DND-41 (cell line): ENCODE measurements around the gene PTPRN2.
"Not testable (repeated sequence)": the region's sequence is repeated elsewhere in the genome, so short reads cannot be mapped to it uniquely, and the experiment has no call there.

Experiments
- ATAC-seq: fragments of 200-7000 bp; cut with Tn5 transposase; 3 replicates; pipeline ENCODE4 v1.9.1; 2021; ENCODE audit warnings: low read depth; ENCODE audit not compliant: insufficient read depth
- DNase-seq: peaks from one replicate; pipeline ENCODE4 v3.0.0-alpha.2; 2020
- H2AFZ ChIP-seq: 2 replicates; pipeline ENCODE4 v1.6.0; 2012; ENCODE audit warnings: low read depth, low read length
- H3K27ac ChIP-seq: 2 replicates; pipeline ENCODE4 v1.5.1; 2012; ENCODE audit warnings: low read length, inconsistent platforms
- H3K27me3 ChIP-seq: fragments of 200-600 bp; sonication (generic); 2 replicates; pipeline ENCODE4 v1.6.0; 2012; ENCODE audit warnings: low read length, mild to moderate bottlenecking, inconsistent platforms; ENCODE audit not compliant: insufficient read depth, poor library complexity
- H3K36me3 ChIP-seq: 2 replicates; pipeline ENCODE4 v1.5.1; 2012; ENCODE audit warnings: low read length, inconsistent platforms; ENCODE audit not compliant: insufficient read depth
- H3K4me1 ChIP-seq: 2 replicates; pipeline ENCODE4 v1.5.1; 2012; ENCODE audit warnings: mild to moderate bottlenecking, low read length; ENCODE audit not compliant: insufficient read depth
- H3K4me2 ChIP-seq: 2 replicates; pipeline ENCODE4 v1.6.0; 2012; ENCODE audit warnings: mild to moderate bottlenecking, moderate library complexity, low read length, inconsistent platforms; ENCODE audit not compliant: insufficient read depth
- H3K4me3 ChIP-seq, 2 experiments: fragments of 200-600 bp in 1 of 2; shearing (Covaris generic) in 1 of 2; 2 replicates each; pipeline ENCODE4 v1.5.1; 2012 to 2016; ENCODE audit warnings: inconsistent platforms in 2 of 2, low read length in 2 of 2, mild to moderate bottlenecking in 2 of 2, low read depth in 1 of 2, moderate library complexity in 1 of 2
- H3K79me2 ChIP-seq: 2 replicates; pipeline ENCODE4 v1.6.0; 2012; ENCODE audit warnings: low read length, inconsistent platforms; ENCODE audit not compliant: insufficient read depth
- H3K9ac ChIP-seq: 2 replicates; pipeline ENCODE4 v1.6.0; 2012; ENCODE audit warnings: low read depth, mild to moderate bottlenecking, inconsistent platforms, low read length, moderate library complexity
- H3K9me3 ChIP-seq: 2 replicates; pipeline ENCODE4 v1.5.1; 2012; ENCODE audit warnings: low read length, moderate library complexity, mild to moderate bottlenecking, inconsistent platforms; ENCODE audit not compliant: insufficient read depth, severe bottlenecking
- H4K20me1 ChIP-seq: 2 replicates; pipeline ENCODE4 v1.6.0; 2012; ENCODE audit warnings: low read length; ENCODE audit not compliant: insufficient read depth
- EZH2 ChIP-seq: IDR thresholded peaks from 3 replicates; pipeline ENCODE4 v1.6.1; 2012; ENCODE audit warnings: borderline replicate concordance, low read depth, mild to moderate bottlenecking, moderate library complexity, low read length, inconsistent platforms; ENCODE audit not compliant: severe bottlenecking
- TF ChIP-seq, protein P1 (sequence below): IDR thresholded peaks from 2 replicates; pipeline ENCODE4 v1.5.1; 2012; ENCODE audit warnings: borderline replicate concordance, low read length, moderate library complexity, mild to moderate bottlenecking; ENCODE audit not compliant: poor library complexity, severe bottlenecking; ENCODE audit errors: extremely low read depth

Gene PTPRN2

DNA sequence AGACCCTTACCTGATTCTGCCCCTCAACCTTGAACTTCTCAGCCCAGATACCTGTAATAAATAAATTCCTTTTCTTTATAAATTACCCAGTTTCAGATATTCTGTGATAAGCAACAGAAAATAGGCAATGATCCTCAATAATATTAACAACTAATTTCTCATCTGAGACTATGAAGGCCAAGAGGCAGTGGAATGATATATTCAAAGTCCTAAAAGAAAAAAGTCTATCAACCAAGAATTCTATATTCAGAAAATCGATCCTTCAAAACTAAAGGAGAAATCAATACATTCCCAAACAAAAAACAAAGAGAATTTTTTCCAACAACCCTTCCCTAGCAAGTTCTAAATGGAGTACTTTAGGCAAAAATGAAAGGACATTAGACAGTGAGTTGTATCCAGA lies 279.6 kb downstream of the PTPRN2 start:
- no peaks in the 10 kb centered on the region for H4K20me1 ChIP-seq
- no peak overlapping the region for H3K4me3 ChIP-seq
- no peaks in the 10 kb centered on the region for H3K4me1 ChIP-seq
- H3K79me2 ChIP-seq: no peaks in the 10 kb centered on the region
- no peak overlapping the region for H3K4me2 ChIP-seq
- DNase-seq: no peak
- H2AFZ ChIP-seq: no peak overlapping the region
- H3K27me3 ChIP-seq: no peaks in the 10 kb centered on the region
- TF ChIP-seq, protein P1, sequence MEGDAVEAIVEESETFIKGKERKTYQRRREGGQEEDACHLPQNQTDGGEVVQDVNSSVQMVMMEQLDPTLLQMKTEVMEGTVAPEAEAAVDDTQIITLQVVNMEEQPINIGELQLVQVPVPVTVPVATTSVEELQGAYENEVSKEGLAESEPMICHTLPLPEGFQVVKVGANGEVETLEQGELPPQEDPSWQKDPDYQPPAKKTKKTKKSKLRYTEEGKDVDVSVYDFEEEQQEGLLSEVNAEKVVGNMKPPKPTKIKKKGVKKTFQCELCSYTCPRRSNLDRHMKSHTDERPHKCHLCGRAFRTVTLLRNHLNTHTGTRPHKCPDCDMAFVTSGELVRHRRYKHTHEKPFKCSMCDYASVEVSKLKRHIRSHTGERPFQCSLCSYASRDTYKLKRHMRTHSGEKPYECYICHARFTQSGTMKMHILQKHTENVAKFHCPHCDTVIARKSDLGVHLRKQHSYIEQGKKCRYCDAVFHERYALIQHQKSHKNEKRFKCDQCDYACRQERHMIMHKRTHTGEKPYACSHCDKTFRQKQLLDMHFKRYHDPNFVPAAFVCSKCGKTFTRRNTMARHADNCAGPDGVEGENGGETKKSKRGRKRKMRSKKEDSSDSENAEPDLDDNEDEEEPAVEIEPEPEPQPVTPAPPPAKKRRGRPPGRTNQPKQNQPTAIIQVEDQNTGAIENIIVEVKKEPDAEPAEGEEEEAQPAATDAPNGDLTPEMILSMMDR: no peak
- no peak for TF ChIP-seq EZH2
- no peak overlapping the region for H3K27ac ChIP-seq
- ATAC-seq: no peak
- no peak overlapping the region for H3K9ac ChIP-seq
- H3K36me3 ChIP-seq: no peaks in the 10 kb centered on the region
- peaks cover 19% of the 10 kb centered on the region for H3K9me3 ChIP-seq

- not testable (repeated sequence) for H3K79me2 ChIP-seq, H3K4me3 ChIP-seq, H2AFZ ChIP-seq, H3K9me3 ChIP-seq, H3K27me3 ChIP-seq, DNase-seq, H3K4me1 ChIP-seq, H3K9ac ChIP-seq, H3K27ac ChIP-seq, H4K20me1 ChIP-seq, H3K36me3 ChIP-seq, ATAC-seq, H3K4me2 ChIP-seq
Measured at GRCh38 chr7:158304072-158304471, 283.6 kb downstream of the PTPRN2 start.

- no peak overlapping the region for H3K4me3 ChIP-seq
- ATAC-seq (no peak), DNase-seq (no peak)
- H3K9me3 ChIP-seq: peaks cover 5% of the 10 kb centered on the region
- H4K20me1 ChIP-seq: no peaks in the 10 kb centered on the region
- H3K36me3 ChIP-seq: no peaks in the 10 kb centered on the region
- H3K4me1 ChIP-seq: no peaks in the 10 kb centered on the region
- H3K4me2 ChIP-seq: no peak overlapping the region
- H3K27me3 ChIP-seq: peaks cover 4% of the 10 kb centered on the region
- no peak for TF ChIP-seq EZH2
- TF ChIP-seq, protein P1: no peak
- no peak overlapping the region for H3K27ac ChIP-seq
- no peaks in the 10 kb centered on the region for H3K79me2 ChIP-seq
- no peak overlapping the region for H2AFZ ChIP-seq
- no peak overlapping the region for H3K9ac ChIP-seq
Measured at GRCh38 chr7:158303121-158303520, 284.5 kb downstream of the PTPRN2 start.

GRCh38 chr7:158302274-158303070 lies 285.2 kb downstream of the PTPRN2 start:
- Histone ChIP-seq H3K36me3 (no peaks in the 10 kb centered on the region), H4K20me1 (no peaks in the 10 kb centered on the region), H3K79me2 (no peaks in the 10 kb centered on the region), H3K9ac (no peak overlapping the region), H3K9me3 (peaks cover under 1% of the 10 kb centered on the region), H3K27me3 (peaks cover 4% of the 10 kb centered on the region), H3K4me2 (no peak overlapping the region), H3K4me3 (no peak overlapping the region), H3K27ac (no peak overlapping the region), H3K4me1 (no peaks in the 10 kb centered on the region), H2AFZ (no peak overlapping the region)
- DNase-seq (no peak), ATAC-seq (no peak)
- TF ChIP-seq, protein P1: no peak
- no peak for TF ChIP-seq EZH2
